HFF-Myc (cell line): ENCODE data around the gene ZNF500.

Source experiments
- DNase-seq: peaks from one replicate; pipeline ENCODE4 v3.0.0-alpha.2; 2011; ENCODE audit warnings: low read depth; ENCODE audit errors: extremely low read depth
- H3K4me3 ChIP-seq: replicated peaks from 2 replicates; pipeline ENCODE4 v1.5.1; 2011; ENCODE audit warnings: low read depth, mild to moderate bottlenecking, control low read depth, low read length
- TF ChIP-seq, protein P1 (sequence below): IDR thresholded peaks from 2 replicates; pipeline ENCODE4 v1.5.1; 2012; ENCODE audit warnings: mild to moderate bottlenecking, low read depth, low read length, control low read depth; ENCODE audit errors: missing control alignments

The ZNF500 gene

DNA sequence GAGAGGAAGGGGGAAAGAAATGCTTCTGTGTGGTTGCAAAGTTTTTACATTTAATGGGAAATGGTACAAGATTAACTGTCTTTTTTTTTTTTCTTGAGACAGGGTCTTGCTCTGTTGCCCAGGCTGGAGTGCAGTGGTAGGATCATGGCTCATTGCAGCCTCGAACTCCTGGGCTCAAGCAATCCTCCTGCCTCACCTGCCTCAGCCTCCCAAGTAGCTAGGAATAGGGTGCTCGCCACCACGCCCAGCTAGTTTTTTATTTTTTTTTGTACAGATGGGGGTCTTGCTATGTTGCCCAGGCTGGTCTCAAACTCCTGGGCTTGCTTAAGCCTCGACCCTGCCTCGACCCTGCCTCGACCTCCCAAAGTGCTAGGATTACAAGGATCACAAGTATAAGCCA lies 39.3 kb upstream of the ZNF500 start:
- no peak overlapping the region for H3K4me3 ChIP-seq
- DNase-seq: no peak

GRCh38 chr16:4805231-4805630 lies 38.3 kb upstream of the ZNF500 start:
- TF ChIP-seq, protein P1, sequence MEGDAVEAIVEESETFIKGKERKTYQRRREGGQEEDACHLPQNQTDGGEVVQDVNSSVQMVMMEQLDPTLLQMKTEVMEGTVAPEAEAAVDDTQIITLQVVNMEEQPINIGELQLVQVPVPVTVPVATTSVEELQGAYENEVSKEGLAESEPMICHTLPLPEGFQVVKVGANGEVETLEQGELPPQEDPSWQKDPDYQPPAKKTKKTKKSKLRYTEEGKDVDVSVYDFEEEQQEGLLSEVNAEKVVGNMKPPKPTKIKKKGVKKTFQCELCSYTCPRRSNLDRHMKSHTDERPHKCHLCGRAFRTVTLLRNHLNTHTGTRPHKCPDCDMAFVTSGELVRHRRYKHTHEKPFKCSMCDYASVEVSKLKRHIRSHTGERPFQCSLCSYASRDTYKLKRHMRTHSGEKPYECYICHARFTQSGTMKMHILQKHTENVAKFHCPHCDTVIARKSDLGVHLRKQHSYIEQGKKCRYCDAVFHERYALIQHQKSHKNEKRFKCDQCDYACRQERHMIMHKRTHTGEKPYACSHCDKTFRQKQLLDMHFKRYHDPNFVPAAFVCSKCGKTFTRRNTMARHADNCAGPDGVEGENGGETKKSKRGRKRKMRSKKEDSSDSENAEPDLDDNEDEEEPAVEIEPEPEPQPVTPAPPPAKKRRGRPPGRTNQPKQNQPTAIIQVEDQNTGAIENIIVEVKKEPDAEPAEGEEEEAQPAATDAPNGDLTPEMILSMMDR: no peak
- DNase-seq: no peak
- no peak overlapping the region for H3K4me3 ChIP-seq

More for the DNA sequence above, 39.3 kb upstream of the ZNF500 start:
- TF ChIP-seq, protein P1: no peak

DNA sequence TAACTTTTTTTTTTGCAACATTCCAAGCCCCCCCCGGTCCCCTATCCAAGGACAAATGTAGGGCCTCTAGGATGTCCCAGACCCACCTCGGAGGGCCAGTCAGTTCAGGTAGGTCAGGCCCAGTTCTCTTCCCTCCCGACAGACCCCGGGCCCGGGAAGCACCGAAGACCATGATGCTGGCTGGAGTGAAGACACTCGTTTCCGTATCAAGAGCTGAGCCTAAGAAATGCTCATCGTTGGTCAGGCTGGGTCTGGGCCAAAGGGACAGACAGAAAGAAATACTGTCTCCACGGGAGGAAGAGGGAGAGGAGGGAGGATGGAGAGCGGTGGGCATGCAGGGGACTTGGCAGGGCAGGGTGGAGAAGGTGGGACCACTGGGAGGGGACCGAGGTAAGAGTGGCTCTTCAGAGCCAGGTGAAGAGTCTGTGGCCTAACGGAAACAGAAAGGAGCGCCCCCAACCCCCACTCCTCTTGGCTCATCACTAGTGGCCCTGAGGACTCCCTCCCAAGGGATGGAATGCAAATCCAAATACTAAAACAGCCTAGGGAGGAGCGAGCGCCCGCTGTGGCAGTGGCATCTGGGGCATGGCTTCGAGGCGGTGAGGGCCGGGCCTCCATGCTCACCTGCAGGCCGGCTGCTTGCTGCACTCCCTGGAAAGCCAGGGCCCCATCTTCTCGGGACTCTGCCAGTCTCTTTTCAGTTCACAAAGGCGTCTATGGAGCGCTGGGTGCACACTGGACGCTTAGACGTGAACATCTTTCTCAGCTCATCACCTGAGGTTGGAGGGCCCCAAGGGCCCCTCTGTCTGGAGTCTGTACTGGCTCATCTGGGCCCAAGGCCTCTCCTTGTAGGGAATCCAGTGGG lies 37.2 kb upstream of the ZNF500 start:
- no peak overlapping the region for H3K4me3 ChIP-seq
- TF ChIP-seq, protein P1: no peak
- no peak for DNase-seq

DNA sequence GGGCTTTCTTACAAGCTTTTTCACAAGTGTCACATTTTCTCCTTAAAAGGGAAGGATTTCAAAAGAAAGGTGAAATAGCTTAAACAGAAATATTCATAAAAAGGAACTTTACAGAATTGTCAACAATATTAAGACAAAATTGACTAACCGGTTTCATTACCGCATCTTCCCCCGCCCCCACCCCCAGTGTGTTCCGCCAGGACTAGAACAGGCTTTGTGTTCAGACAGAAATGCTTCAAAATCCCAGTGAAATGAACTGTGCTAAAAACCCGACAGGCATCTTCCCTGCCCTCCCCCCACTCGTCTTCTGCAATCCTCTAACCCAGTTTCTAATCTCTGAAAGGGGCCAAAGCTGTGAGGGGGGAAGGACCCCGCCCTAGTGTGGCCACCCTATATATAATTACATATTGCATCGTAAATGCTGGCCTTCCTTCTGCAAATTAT lies 36.5 kb upstream of the ZNF500 start:
- DNase-seq: no peak
- H3K4me3 ChIP-seq: peak overlapping the region; percentile 58
- TF ChIP-seq, protein P1: no peak

DNA sequence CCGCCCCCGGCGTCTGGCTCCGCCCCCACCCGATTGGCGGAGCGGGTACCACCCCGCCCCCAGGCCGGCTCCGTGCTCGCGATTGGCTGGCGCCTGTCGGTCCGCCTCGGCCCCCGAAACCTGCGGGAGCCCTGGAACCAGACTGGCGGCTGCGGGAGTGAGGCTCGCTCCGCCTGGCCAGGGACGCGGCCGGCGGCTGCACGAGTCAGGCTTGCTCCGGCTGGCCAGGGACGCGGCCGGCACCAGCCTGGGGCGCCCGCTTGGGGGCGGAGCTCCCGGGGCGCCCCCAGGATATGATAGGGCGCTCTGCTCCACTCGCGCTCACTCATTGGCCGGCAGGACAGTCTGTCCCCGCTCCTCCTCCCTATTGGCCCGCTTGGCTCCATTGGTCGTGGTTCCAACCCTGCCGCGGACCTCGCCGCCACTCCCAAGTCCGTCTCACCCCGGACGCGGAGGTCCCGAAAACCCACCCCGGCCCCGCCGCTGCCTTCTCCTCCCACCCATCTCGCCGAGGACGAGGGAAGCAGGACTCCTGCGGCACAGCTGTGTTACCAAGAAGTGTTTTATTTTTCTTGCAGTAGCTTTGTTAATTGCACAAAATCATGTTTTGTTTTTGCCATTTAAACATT lies 35.8 kb upstream of the ZNF500 start:
- H3K4me3 ChIP-seq: peak overlapping the region; percentile 58
- TF ChIP-seq, protein P1: no peak
- peak; percentile 61 for DNase-seq

- H3K4me3 ChIP-seq: peak within 1 kb of the TSS; percentile 58
- TF ChIP-seq, protein P1: no peak
- DNase-seq: no peak
These were observed 35.1 kb upstream of the ZNF500 start, which contains the start of gene ROGDI for GRCh38 chr16:4801962-4802658. TSS of gene ROGDI (minus strand) at chr16:4802633. CDS start at chr16:4802571, 62 bp downstream.
